Nephron (organoid): Measurements from ENCODE around the gene MGRN1.

Experiments
- H3K27ac Mint-ChIP-seq, 3 experiments: 2 replicates each; pipeline ENCODE4 v1.8.0; 2020; ENCODE audit warnings: mixed read lengths in 3 of 3, mild to moderate bottlenecking in 2 of 3, moderate library complexity in 1 of 3
- H3K27me3 Mint-ChIP-seq: 2 replicates; pipeline ENCODE4 v1.8.0; 2021; ENCODE audit warnings: low read depth, mild to moderate bottlenecking, moderate library complexity, mixed read lengths
- H3K36me3 Mint-ChIP-seq: 2 replicates; pipeline ENCODE4 v1.8.0; 2020; ENCODE audit warnings: low read depth, mixed read lengths
- H3K4me1 Mint-ChIP-seq: 2 replicates; pipeline ENCODE4 v1.8.0; 2020; ENCODE audit warnings: mixed read lengths
- H3K4me3 Mint-ChIP-seq, 3 experiments: 2 replicates each; pipeline ENCODE4 v1.8.0; 2020; ENCODE audit warnings: mild to moderate bottlenecking in 3 of 3, mixed read lengths in 3 of 3, moderate library complexity in 2 of 3
- H3K9me3 Mint-ChIP-seq: 2 replicates; pipeline ENCODE4 v1.8.0; 2020; ENCODE audit warnings: mixed read lengths
- CTCF ChIP-seq, 3 experiments: fragments of 200-600 bp; sonication (generic); IDR thresholded peaks; one replicate each; pipeline ENCODE4 v1.5.0; 2021; ENCODE audit warnings: antibody characterized with exemption in 3 of 3; ENCODE audit not compliant: unreplicated experiment in 3 of 3

MGRN1 gene

GRCh38 chr16:4700380-4700996, 75.9 kb downstream of the MGRN1 start:
- Mint-ChIP-seq H3K4me1 (peaks cover 1% of the 10 kb centered on the region), H3K27me3 (no peaks in the 10 kb centered on the region), H3K36me3 (peaks cover 26% of the 10 kb centered on the region), H3K9me3 (no peaks in the 10 kb centered on the region), H3K4me3 (no peak overlapping the region), H3K27ac (no peak overlapping the region)
- TF ChIP-seq CTCF (IDR thresholded peaks at IDR 0.05; ENCODE audit: unreplicated experiment in 3 of 3): no peak

- TF ChIP-seq CTCF (IDR thresholded peaks at IDR 0.05; ENCODE audit: unreplicated experiment in 3 of 3): no peak
- Mint-ChIP-seq H3K27ac (no peak overlapping the region), H3K27me3 (no peaks in the 10 kb centered on the region), H3K4me1 (no peaks in the 10 kb centered on the region), H3K9me3 (no peaks in the 10 kb centered on the region), H3K36me3 (peaks cover 26% of the 10 kb centered on the region), H3K4me3 (no peak overlapping the region)
These were observed 76.5 kb downstream of the MGRN1 start for GRCh38 chr16:4700997-4701743.

- TF ChIP-seq CTCF (IDR thresholded peaks at IDR 0.05; ENCODE audit: unreplicated experiment in 3 of 3): no peak
- peaks cover 5% of the 10 kb centered on the region for H3K4me1 Mint-ChIP-seq
- H3K27me3 Mint-ChIP-seq: no peaks in the 10 kb centered on the region
- peaks cover 32% of the 10 kb centered on the region for H3K36me3 Mint-ChIP-seq
- H3K4me3 Mint-ChIP-seq: no peak overlapping the region
- H3K27ac Mint-ChIP-seq: peak overlapping the region in 1 of 3 experiments; percentile 96
- H3K9me3 Mint-ChIP-seq: no peaks in the 10 kb centered on the region
These were observed 77.3 kb downstream of the MGRN1 start for GRCh38 chr16:4701791-4702465.

- Mint-ChIP-seq H3K36me3 (peaks cover 35% of the 10 kb centered on the region), H3K27ac (peak overlapping the region in 1 of 3 experiments; percentile 96), H3K27me3 (no peaks in the 10 kb centered on the region), H3K4me1 (peaks cover 8% of the 10 kb centered on the region), H3K4me3 (no peak overlapping the region), H3K9me3 (no peaks in the 10 kb centered on the region)
- TF ChIP-seq CTCF (IDR thresholded peaks at IDR 0.05; ENCODE audit: unreplicated experiment in 3 of 3): no peak
These were observed 77.8 kb downstream of the MGRN1 start for GRCh38 chr16:4702466-4702808.

GRCh38 chr16:4703906-4704305, 79.3 kb downstream of the MGRN1 start:
- H3K4me3 Mint-ChIP-seq: no peak overlapping the region
- H3K27me3 Mint-ChIP-seq: no peaks in the 10 kb centered on the region
- H3K36me3 Mint-ChIP-seq: peaks cover 43% of the 10 kb centered on the region
- peaks cover 8% of the 10 kb centered on the region for H3K4me1 Mint-ChIP-seq
- no peaks in the 10 kb centered on the region for H3K9me3 Mint-ChIP-seq
- no peak for TF ChIP-seq CTCF (IDR thresholded peaks at IDR 0.05; ENCODE audit: unreplicated experiment in 3 of 3)
- no peak overlapping the region for H3K27ac Mint-ChIP-seq
